GM19193 (cell line): Measurements from ENCODE around the gene ARMH2.

Experiments
- POLR2A ChIP-seq: IDR thresholded peaks from 4 replicates; pipeline ENCODE4 v1.6.1; 2011; ENCODE audit not compliant: insufficient read depth, insufficient read length; ENCODE audit errors: extremely low read depth

The ARMH2 gene

DNA sequence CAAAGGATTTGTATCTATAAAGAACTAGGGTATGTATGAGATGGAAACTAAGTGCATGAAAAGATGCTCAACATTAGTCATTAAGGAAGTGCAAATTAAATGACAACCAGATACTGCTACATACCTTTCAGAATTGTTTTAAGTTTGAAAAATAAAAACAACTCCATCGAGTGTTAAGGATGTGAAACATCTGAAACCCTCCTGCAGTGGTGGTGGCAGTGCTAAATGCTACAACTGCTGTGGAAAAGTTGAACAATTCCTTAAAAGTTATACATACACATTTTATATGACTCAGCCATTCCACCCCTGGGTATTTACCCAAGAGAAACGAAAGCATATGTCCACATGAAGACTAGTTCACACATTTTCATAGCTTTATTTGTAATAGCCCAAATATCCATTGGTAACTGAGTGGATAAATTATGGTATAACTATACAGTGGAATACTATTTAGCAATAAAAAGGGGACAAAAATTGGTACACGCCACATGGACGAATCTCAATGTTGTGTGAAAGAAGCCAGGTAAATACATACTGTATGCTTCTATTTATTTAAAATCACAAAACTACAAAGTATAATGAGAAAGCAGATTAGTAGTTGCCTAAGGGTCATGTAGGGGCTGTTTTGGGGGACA, 10.6 kb downstream of the ARMH2 start:
- no peak for TF ChIP-seq POLR2A

DNA sequence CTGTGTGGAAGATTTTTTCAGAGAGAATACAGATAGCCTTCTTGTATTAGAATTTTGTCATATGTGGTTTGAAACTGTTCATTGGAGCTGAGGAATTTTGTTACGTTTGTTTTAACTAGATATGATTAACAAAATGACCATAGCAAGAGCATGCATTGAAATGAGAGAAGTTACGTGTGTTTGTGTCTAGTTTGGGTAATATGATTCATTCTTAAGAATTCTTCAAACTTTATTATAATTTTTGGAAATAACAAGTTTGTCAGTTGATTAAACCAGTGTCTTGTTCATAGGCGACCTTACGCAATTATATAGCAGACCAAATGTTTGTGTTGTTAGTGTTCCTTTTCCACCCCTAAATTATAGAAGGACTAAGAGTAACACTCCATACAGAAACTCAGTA, 18.5 kb downstream of the ARMH2 start:
- no peak for TF ChIP-seq POLR2A

DNA sequence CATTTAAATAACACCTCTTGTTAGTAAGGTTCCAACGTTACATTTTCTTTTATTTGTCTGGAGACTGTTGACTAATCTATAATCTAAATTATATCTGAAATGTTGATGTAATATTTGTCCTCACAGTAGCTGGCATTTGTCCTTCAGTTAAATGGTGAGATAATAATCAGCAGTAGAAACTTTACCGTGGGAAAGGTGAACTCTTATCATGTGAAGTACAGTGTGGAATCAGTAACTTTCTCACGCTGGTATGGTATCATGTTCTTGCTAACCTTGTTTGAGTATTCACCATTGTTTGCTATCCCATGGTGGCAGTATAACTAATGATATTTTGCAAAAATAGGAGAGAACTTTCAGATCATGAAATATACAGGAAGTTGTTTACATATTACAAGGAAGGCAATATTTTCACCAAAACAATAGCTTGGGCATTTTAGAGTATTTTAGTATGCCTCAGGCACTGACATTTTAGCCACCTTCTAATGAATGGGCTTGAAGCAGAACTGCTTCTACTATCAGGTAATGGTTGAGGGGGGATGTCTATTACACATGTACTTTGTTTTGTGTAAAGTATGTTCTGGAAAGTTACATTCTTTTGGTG, 19.2 kb downstream of the ARMH2 start:
- no peak for TF ChIP-seq POLR2A

DNA sequence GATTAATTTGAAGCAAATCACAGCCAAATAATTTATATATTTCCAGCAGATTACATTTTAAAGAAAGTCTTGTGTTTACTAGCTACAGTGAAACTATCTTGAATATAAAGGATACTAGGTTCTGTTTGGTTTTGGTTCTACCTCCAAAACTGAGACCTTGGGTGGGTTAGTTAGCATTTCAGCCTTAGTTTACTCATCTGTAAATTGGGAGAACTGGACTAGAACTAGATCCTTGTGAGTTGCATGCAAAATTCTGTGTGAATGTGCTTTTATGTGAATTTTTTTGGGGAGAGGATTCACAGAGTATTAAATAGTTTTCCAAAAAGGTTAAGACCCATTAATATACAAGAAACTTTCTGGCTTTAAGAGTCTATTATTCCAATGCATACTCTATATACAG, 19.8 kb downstream of the ARMH2 start:
- TF ChIP-seq POLR2A, result no peak

DNA sequence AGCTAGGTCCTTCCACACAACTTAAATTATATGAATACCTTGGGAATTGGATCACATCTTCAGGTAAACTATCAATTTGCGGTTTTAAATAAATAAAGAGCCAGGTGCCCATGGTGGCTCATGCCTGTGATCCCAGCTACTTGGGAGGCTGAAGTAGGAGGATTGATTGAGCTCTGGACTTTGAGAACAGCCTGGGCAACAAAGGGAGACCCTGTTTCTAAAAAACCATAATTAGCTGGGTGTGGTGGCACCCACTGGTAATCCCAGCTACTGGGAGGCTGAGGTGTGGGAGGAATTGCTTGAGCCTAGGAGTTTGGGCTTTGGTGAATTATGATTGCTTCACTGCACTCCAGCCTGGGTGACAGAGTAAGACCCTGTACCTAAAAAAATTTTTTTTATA, 20.6 kb downstream of the ARMH2 start:
- no peak for TF ChIP-seq POLR2A

DNA sequence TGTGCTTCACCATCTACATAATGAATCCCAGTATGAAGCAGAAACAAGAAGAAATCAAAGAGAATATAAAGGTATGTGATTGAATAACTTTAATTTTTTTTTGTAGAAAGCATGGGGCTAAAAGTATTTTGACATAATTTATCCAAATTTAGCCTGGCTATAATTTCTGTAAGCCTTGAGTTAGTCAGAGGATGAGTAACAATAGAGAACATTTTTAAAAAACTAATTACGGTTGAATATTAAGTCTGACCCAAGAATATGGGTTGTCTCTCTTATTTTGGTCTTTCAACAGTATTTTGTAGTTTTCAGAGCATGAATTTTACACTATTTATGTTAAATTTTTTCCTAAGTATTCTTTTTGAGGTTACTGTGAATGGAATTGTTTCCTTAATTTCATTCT, 21.5 kb downstream of the ARMH2 start:
- no peak for TF ChIP-seq POLR2A

DNA sequence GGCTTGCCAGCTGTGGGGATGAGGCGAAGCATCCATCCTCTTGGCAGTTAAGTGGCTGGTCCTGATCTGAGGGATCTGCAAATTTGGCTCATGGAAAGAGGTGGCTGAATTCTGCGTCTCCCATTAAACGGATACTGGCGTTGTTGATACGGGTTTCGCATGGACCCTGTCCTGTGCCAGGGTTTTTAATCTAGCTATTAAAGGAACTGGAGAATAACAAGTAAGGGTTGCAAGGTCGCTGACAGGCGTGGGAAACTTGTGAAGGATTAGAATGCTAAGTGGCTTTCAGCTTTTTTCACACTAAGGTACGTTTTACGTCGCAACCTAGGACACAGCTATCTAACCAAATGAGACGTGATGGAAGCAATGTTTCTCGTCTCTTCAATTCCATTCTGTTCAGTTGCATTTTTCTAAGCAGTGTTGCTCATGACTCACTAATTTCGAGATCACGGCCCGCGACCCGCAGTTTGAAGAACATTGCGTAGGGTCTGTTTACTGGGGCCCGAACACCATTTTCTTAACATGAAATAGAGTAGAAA, 23.1 kb downstream of the ARMH2 start:
- TF ChIP-seq POLR2A, result no peak

DNA sequence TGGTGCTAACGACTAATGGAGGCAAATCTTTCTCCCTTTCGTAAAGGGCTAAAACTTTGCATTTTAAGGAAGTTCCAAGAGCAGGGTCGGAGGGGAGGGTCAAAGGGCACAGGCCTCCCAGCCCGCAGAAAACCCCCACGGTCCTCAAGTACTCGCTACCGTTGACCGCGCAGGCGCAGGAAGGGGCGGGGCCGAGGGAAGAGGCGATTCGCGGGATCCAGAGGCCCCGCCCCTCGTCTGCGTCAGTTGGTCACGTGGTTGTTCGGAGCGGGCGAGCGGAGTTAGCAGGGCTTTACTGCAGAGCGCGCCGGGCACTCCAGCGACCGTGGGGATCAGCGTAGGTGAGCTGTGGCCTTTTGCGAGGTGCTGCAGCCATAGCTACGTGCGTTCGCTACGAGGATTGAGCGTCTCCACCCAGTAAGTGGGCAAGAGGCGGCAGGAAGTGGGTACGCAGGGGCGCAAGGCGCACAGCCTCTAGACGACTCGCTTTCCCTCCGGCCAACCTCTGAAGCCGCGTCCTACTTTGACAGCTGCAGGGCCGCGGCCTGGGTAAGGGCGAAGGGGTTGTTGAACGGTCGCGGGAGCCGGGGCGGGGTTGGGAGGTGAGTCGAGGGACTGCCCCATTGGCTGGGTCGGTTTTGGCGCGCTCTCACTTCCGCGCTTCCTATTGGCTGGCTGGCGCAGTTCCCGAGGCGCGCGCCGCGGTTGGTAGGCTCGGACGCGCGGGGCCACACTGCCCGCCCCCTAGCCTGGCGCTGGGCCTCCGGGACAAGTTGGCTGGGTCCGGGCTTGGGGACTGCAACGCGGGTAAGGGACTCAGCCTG, 23.8 kb downstream of the ARMH2 start, which contains the start of gene GMNN:
Gene GMNN (plus strand): TSS at position 242 of the 824 bp plus-strand sequence. CDS start 2,310 bp downstream, outside the sequence.
- peak; percentile 93 for TF ChIP-seq POLR2A

DNA sequence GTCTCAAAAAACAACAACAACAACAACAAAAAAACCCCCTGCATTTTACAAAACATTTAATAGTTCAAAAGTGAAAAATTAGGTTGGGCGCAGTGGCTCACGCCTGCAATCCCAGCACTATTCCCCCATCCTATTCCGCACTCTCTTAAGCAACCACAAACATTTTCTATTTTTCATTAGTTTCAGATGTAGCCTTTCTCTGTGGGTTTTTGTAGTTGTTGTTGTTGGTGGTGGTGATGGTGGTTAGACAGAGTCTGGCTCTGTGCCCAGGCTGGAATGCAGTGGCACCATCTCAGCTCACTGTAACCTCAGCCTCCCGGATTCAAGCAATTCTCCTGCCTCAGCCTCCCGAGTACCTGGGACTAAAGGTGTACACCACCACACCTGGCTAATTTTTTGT, 30.4 kb downstream of the ARMH2 start:
- no peak for TF ChIP-seq POLR2A

DNA sequence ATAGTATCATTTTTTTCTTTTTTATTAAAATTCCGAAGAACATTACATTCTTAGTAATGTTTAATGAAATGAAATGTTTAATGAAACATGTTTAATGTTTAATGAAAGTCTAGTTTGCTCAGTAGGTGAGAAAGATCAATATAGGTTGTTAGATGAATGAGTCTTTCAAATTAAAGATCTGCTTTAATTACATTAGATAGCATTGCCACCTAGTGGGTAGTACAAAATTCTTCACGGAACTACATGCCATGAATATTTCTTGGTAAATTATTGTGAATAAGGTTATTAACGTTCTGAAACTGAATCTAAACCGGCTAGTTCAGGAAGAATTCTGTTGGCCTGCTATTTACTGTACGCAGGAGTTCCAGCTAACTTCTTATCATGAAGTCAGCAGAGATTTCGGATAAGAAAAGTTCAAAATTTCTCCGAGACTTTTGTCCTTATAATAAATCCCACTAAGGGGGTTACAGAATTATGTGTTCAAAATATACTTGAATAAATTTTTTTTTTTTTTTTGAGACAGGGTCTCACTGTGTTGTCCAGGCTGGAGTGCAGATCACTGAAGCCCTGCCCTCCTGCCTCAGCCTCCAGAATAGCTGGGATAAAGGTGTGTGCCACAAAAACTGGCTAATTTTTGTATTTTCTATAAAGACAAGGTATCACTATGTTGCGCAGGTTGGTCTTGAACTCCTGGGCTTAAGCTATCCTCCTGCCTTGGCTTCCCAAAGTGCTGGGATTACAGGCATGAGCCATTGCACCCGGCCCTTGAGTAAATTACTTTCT, 31.8 kb downstream of the ARMH2 start:
- TF ChIP-seq POLR2A, result no peak

DNA sequence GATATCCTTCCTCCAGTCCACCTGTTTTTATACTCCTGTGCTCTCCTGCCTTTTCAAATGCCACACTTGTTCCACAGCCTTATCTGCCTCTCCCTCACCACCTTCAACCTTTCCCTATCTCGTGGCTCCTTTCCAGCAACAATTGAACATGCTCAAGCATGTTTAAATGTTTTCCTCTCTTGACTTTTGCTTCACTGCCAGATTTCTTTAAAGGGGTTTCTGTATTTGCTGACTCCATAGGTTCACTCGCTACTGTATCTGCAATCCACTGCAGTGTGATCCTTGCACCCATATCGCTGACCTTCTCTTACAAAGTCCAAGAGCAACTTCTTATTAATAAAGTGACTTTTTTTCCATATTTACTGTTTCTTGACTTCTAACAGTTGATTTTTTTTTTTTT, 35.1 kb downstream of the ARMH2 start:
- no peak for TF ChIP-seq POLR2A

DNA sequence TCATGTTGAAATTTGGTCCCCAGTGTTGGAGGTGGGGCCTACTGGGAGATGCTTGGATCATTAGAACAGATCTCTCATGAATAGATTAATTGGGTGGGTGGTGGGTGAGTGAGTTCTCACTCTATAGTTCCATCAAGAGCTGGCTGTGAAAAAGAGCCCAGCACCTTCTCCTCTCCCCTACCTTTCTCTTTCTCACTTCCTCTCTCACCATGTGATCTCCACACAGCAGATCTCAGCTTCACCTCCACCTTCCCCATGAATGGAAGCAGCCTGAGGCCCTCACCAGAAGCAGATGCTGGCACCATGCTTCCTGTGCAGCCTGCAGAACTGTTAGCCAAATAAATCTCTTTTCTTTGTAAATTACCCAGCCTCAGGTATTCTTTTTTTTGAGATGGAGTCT, 36.9 kb downstream of the ARMH2 start:
- TF ChIP-seq POLR2A, result no peak

DNA sequence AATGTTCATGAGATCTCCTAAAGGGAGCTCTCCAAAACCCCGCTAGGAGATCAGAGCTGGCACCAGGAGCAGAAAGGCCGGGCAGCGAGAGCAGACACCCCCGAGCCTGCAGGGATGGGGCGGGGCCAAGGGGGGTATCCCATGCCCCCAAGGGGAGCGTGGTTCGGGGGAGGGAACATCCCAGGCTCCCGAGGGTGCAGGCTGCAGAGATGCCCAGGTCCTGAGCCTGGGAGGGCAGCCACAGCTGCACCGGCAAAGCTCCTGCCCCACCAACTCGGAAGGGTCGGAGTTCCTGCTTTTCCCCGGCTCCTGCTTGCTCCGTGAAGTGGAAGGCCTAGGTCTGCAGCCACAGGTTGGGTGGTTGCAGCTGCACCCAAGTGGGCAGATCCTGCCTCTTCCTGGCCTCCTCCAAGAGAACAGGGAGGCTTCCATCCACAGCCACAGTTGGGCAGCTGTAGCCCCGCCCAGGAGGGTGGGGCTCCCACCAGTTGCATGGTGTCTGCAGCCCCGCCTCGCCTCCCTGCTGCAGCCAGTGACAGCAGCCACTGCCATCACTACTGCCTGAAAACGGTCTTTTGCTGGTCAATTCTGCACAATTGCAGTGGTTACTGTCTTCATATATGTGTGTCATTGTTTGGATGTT, 37.4 kb downstream of the ARMH2 start:
- TF ChIP-seq POLR2A, result no peak

DNA sequence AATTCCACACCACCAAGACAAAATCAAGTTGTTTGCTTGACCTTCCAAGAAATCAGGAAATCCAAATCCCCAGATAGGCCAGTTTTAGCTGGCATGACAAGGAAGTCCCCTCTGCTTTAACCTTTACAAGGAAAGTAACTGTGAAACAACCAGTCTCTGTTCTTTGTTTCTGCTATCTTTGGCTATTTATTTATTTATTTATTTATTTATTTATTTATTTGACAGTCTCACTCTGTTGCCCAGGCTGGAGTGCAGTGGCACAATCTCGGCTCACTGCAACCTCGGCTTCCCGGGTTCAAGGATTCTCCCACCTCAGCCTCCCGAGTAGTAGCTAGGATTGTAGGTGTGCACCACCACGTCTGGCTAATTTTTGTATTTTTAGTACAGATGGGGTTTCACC, 38.5 kb downstream of the ARMH2 start:
- no peak for TF ChIP-seq POLR2A

DNA sequence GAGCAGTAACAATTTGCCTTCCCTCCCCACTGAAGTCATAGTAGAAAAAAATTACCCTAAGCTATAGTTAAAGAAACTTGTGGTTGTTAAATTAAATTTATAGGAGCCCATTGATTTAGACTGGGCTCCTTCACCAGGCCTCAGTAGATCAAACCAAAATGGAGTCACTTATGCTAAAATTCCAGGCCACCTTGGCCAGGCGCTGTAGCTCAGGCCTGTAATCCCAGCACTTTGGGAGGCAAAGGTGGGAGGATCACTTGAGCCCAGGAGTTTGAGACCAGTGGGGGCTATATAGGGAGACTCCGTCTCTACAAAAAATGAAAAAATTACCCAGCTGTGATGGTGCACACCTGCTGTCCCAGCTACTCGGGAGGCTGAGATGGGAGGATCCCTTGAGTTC, 39.0 kb downstream of the ARMH2 start:
- no peak for TF ChIP-seq POLR2A

DNA sequence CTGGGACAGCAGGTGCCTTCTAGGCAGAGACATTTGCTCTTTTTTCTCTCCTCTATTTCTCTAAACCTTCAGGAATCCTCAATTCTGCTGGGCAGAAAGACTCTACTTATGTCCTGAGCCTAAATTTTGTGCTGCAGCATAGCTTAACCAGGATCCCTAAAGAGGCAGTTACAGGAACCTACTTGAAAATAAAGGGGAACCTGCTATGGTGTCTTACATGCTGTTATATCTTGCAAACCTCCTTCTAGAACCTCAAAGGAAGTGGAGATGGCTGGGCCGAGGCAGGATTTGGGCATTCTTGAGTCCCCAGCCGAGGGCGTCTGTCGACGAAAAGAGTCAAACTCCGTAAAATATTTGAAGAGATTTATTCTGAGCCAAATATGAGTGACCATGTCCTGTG, 41.1 kb downstream of the ARMH2 start:
- TF ChIP-seq POLR2A, result no peak
